ENCODE measurements around the gene PHLDB2. TPM values are rescaled to one million over a fixed set of nuclear protein-coding genes. Genes with fewer than 3 reads are reported as not detected.
A peak's percentile ranks its signal among the peaks of the same experiment; 100 is the strongest.

Gene PHLDB2
- total and polyA plus RNA-seq, 3 donors from 2014 or later = 11.7 to 16.5 (median 12.3) TPM

- TF ChIP-seq, protein P1, sequence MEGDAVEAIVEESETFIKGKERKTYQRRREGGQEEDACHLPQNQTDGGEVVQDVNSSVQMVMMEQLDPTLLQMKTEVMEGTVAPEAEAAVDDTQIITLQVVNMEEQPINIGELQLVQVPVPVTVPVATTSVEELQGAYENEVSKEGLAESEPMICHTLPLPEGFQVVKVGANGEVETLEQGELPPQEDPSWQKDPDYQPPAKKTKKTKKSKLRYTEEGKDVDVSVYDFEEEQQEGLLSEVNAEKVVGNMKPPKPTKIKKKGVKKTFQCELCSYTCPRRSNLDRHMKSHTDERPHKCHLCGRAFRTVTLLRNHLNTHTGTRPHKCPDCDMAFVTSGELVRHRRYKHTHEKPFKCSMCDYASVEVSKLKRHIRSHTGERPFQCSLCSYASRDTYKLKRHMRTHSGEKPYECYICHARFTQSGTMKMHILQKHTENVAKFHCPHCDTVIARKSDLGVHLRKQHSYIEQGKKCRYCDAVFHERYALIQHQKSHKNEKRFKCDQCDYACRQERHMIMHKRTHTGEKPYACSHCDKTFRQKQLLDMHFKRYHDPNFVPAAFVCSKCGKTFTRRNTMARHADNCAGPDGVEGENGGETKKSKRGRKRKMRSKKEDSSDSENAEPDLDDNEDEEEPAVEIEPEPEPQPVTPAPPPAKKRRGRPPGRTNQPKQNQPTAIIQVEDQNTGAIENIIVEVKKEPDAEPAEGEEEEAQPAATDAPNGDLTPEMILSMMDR (IDR thresholded peaks at IDR 0.05) = peak in 2 of 3 experiments; percentile 46 to 61
- no peak for TF ChIP-seq POLR2A (IDR thresholded peaks at IDR 0.05)
- no peak for DNase-seq
- Histone ChIP-seq H3K27me3 (no peaks in the 10 kb centered on the region), H3K4me1 (no peaks in the 10 kb centered on the region), H3K27ac (no peak overlapping the region), H3K4me3 (no peak overlapping the region), H3K36me3 (ENCODE audit: low read depth, missing control alignments) (no peaks in the 10 kb centered on the region), H3K9me3 (no peaks in the 10 kb centered on the region)
- 69 to 72% methylated on average over 3 of the region's 3 CpGs for WGBS, 2 donors
- intact Hi-C loops (cut with DNase I; ENCODE audit: low total_unique reads) = no loop called here
Observed at GRCh38 chr3:111989061-111989678, 130.1 kb downstream of the PHLDB2 start.

GRCh38 chr3:111993038-111993437 is 134.0 kb downstream of the PHLDB2 start:
- no peak for DNase-seq
- no peaks in the 10 kb centered on the region for H3K4me1 ChIP-seq
- H3K27ac ChIP-seq = no peak overlapping the region
- intact Hi-C loops (cut with DNase I; ENCODE audit: low total_unique reads) = no loop called here
- TF ChIP-seq POLR2A (IDR thresholded peaks at IDR 0.05) = no peak
- TF ChIP-seq, protein P1 (IDR thresholded peaks at IDR 0.05) = no peak
- no peaks in the 10 kb centered on the region for H3K27me3 ChIP-seq
- no peaks in the 10 kb centered on the region for H3K36me3 ChIP-seq (ENCODE audit: low read depth, missing control alignments)
- no peaks in the 10 kb centered on the region for H3K9me3 ChIP-seq
- 82 to 88% methylated on average over 2 of the region's 2 CpGs for WGBS, 2 donors
- H3K4me3 ChIP-seq = no peak overlapping the region

DNA sequence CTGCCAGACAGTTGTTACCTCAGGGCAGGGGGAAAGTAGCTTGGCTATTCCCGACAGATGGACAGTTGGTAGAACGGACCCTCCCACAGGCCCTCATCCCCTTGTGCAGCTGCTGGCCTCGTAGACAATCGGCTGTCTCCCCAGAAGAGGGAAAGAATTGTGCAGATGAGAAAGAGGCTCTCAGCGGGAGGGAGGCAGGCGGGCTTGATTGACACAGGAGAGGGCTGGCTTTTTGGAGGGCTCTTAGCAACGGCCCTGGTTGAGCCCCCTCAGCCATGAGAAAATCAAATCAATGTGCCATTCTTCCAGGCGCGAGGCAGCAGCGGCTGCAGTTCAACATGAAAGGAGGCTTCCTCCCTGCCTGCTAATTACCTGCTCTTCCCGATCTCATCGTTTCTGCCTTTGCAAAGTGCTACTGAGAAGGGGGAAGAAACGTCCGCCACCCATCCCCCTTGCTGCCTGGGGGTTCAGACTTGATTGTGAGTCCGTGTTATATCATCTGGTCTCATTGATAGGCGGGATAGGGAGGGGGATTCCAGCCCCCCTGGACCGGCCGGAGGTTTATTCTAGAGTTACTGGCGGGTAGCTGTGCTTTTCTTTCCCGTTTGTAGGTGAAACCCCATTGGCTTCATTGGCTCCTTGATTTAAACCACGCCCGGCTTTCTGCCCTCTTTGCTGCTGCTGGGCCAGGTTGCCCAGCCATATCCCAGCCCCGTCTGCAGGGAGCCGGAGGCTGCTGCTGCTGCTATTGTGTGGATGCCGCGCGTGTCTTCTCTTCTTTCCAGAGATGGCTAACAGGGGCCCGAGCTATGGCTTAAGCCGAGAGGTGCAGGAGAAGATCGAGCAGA is 139.8 kb downstream of the PHLDB2 start, which contains the start of gene TAGLN3:
TSS of gene TAGLN3 (plus strand) at position 287 of the 848 bp plus-strand sequence. CDS start at position 788, 501 bp downstream.
- intact Hi-C loops (cut with DNase I; ENCODE audit: low total_unique reads) = no loop called here
- 5 to 10% methylated on average over 24 to 30 of the region's 30 CpGs for WGBS, 2 donors
- DNase-seq = no peak
- peaks cover 10% of the 10 kb centered on the region for H3K4me1 ChIP-seq
- no peaks in the 10 kb centered on the region for H3K36me3 ChIP-seq (ENCODE audit: low read depth, missing control alignments)
- H3K27me3 ChIP-seq = no peaks in the 10 kb centered on the region
- H3K4me3 ChIP-seq = peak within 1 kb of the TSS; percentile 5 to 36
- H3K9me3 ChIP-seq = no peaks in the 10 kb centered on the region
- TF ChIP-seq, protein P1 (IDR thresholded peaks at IDR 0.05) = no peak
- no peak for TF ChIP-seq POLR2A (IDR thresholded peaks at IDR 0.05)
- H3K27ac ChIP-seq = no peak within 1 kb of the TSS

DNA sequence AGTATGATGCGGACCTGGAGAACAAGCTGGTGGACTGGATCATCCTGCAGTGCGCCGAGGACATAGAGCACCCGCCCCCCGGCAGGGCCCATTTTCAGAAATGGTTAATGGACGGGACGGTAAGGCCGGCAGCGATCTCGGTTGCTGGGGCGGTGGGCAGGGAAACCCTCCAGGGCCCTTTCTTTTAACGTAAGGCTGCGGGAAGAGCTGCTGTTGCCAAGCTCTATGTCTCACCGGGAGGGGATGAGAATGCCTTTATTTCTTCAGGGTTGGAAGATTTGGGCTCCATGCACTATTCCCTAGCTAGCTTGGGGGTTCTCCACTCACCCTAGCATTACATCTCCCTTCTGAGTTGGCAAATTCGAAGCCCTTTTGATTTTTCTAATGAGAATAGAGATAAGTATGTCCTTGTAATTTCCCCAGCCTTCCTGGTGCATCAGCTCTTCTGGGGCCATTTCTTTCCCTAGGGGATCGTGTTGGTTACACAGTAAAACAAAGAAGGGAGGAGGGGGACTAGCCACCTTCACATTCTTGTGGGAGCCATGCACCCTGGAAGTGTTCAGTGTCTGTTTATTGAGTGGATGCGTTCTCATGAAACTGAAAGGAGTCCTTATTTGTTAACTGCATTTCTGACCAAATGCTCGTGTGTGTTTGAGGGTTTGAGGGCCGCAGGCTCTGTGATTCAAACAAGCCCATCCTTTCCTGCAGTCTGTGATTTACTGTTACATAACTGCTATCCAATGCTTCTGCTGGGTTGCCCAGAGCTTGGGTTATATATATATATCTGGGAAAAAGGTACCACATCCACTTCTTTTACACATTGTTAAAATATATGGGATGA is 140.6 kb downstream of the PHLDB2 start:
- DNase-seq = no peak
- intact Hi-C loops (cut with DNase I; ENCODE audit: low total_unique reads) = no loop called here
- 26 to 34% methylated on average over 11 to 19 of the region's 19 CpGs for WGBS, 2 donors
- H3K27me3 ChIP-seq = no peaks in the 10 kb centered on the region
- no peak for TF ChIP-seq POLR2A (IDR thresholded peaks at IDR 0.05)
- TF ChIP-seq, protein P1 (IDR thresholded peaks at IDR 0.05) = no peak
- H3K27ac ChIP-seq = no peak overlapping the region
- no peaks in the 10 kb centered on the region for H3K36me3 ChIP-seq (ENCODE audit: low read depth, missing control alignments)
- peak overlapping the region; percentile 5 to 36 for H3K4me3 ChIP-seq
- H3K4me1 ChIP-seq = peaks cover 10% of the 10 kb centered on the region
- H3K9me3 ChIP-seq = no peaks in the 10 kb centered on the region
